HepG2 (cell line): Measurements from ENCODE around the gene NME7. TPM values are rescaled to one million over a fixed set of nuclear protein-coding genes. Genes with fewer than 3 reads are reported as not detected.

ENCODE experiments used
- BCL3 ChIP-seq: sonication (generic); formaldehyde crosslinking; IDR thresholded peaks from 2 replicates; pipeline ENCODE4 v1.5.1; 2020; ENCODE audit warnings: mild to moderate bottlenecking, missing genetic modification reagents, moderate library complexity
- EP300 ChIP-seq, 3 experiments: sonication (generic) in 1 of 3; formaldehyde crosslinking in 1 of 3; IDR thresholded peaks; 2 replicates each; pipeline versions ENCODE4 v1.5.1 to v1.6.1; 2011 to 2020; ENCODE audit warnings: low read depth in 2 of 3, low read length in 2 of 3, borderline replicate concordance in 1 of 3, improper control_type of control experiment in 1 of 3, mild to moderate bottlenecking in 1 of 3, missing genetic modification reagents in 1 of 3, moderate library complexity in 1 of 3
- FOXP1 ChIP-seq, 2 experiments: fragments of 450-650 bp in 1 of 2; IDR thresholded peaks; 2 replicates each; pipeline ENCODE4 v1.6.1; 2017 to 2018; ENCODE audit warnings: antibody characterized with exemption in 1 of 2
- IKZF5 ChIP-seq: IDR thresholded peaks from 2 replicates; pipeline ENCODE4 v1.6.1; 2018; ENCODE audit warnings: missing genetic modification reagents, mild to moderate bottlenecking, missing compliant biosample characterization
- KMT2B ChIP-seq: IDR thresholded peaks from 2 replicates; pipeline ENCODE4 v1.6.1; 2016; ENCODE audit warnings: missing genetic modification reagents, missing compliant biosample characterization
- NCOA1 ChIP-seq: sonication (generic); formaldehyde crosslinking; IDR thresholded peaks from 2 replicates; pipeline ENCODE4 v1.9.0; 2021; ENCODE audit warnings: missing genetic modification reagents
- PRDM15 ChIP-seq: sonication (generic); formaldehyde crosslinking; IDR thresholded peaks from 2 replicates; pipeline ENCODE4 v1.4.0; 2020; ENCODE audit warnings: missing genetic modification reagents
- THAP11 ChIP-seq: IDR thresholded peaks from 2 replicates; pipeline ENCODE4 v1.6.1; 2016; ENCODE audit warnings: missing biosample characterization, missing genetic modification reagents
- TRIM22 ChIP-seq: fragments of 450-650 bp; IDR thresholded peaks from 2 replicates; pipeline ENCODE4 v1.6.1; 2017
- UBTF ChIP-seq: sonication (generic); formaldehyde crosslinking; IDR thresholded peaks from 2 replicates; pipeline ENCODE4 v1.4.0; 2020; ENCODE audit warnings: mild to moderate bottlenecking, missing genetic modification reagents
- ZBTB46 ChIP-seq: sonication (generic); formaldehyde crosslinking; IDR thresholded peaks from 2 replicates; pipeline ENCODE4 v1.4.0; 2020; ENCODE audit warnings: mild to moderate bottlenecking, missing genetic modification reagents, borderline replicate concordance
- ZC3H4 ChIP-seq: sonication (generic); formaldehyde crosslinking; IDR thresholded peaks from 2 replicates; pipeline ENCODE4 v1.4.0; 2020; ENCODE audit warnings: missing genetic modification reagents, borderline replicate concordance
- ZFP90 ChIP-seq: sonication (generic); formaldehyde crosslinking; IDR thresholded peaks from 2 replicates; pipeline ENCODE4 v1.8.0; 2022; ENCODE audit warnings: missing genetic modification reagents, mild to moderate bottlenecking, inconsistent platforms, borderline replicate concordance
- ZKSCAN1 ChIP-seq: fragments of 150-350 bp; IDR thresholded peaks from 2 replicates; pipeline ENCODE4 v1.6.1; 2014; ENCODE audit warnings: low read length
- ZNF44 ChIP-seq: sonication (generic); formaldehyde crosslinking; IDR thresholded peaks from 2 replicates; pipeline ENCODE4 v1.5.1; 2020; ENCODE audit warnings: mild to moderate bottlenecking, missing genetic modification reagents
- ZNF557 ChIP-seq: sonication (generic); formaldehyde crosslinking; IDR thresholded peaks from 2 replicates; pipeline ENCODE4 v1.4.0; 2020; ENCODE audit warnings: missing genetic modification reagents
- ZNF562 ChIP-seq: sonication (generic); formaldehyde crosslinking; IDR thresholded peaks from 2 replicates; pipeline ENCODE4 v1.8.0; 2022; ENCODE audit warnings: missing genetic modification reagents, borderline replicate concordance
- polyA plus RNA-seq, 8 experiments: library from polyadenylated mRNA; depleted of rRNA in 3 of 8; stranded (reverse) in 7 of 8; unstranded in 1 of 8; fragments of >200 nt; fragmentation: Illumina TruSeq in 4 of 8; extraction: Trizol in 4 of 8; gene quantifications; 2 replicates each; pipeline versions ENCODE4 v1.2.1 to v1.2.3, GENCODE V29; 2011 to 2016; ENCODE audit warnings: low read depth in 4 of 8, missing spikeins in 1 of 8, mixed read lengths in 1 of 8; ENCODE audit not compliant: insufficient read depth in 1 of 8
- total RNA-seq, 5 experiments: library from RNA; depleted of rRNA; stranded (reverse); fragments of >200 nt; fragmentation: Illumina TruSeq; extraction: Trizol; gene quantifications; 2 replicates each; pipeline ENCODE4 v1.2.3, GENCODE V29; 2016; ENCODE audit warnings: low read depth in 1 of 5

The NME7 gene
- total and polyA plus RNA-seq, 2 of the 13 experiments (the other 11 are each of a cell fraction or from before 2014, with no cell fraction given) = 9.4 to 22.5 TPM

- TF ChIP-seq FOXP1 (IDR thresholded peaks at IDR 0.05) (no peak), FOXP1 (CRISPR knock-in tag; IDR thresholded peaks at IDR 0.05) (peak; percentile 14; the same call in 1 of the 2 replicates), ZNF557 (0 out of 2 replicates have a peak, but pooled peaks have one; percentile 43), ZFP90 (no peak), NCOA1 (CRISPR knock-in tag) (no peak), EP300 (IDR thresholded peaks at IDR 0.05; ENCODE audit: low read depth in 2 of 2, low read length in 2 of 2) (peak in 1 of 2 experiments; percentile 25; a peak in 1 of 4 replicates), EP300 (CRISPR knock-in tag; IDR thresholded peaks at IDR 0.05; ENCODE audit: borderline replicate concordance) (0 out of 2 replicates have a peak, but pooled peaks have one; percentile 11), ZC3H4 (CRISPR knock-in tag) (no peak), ZBTB46 (no peak), ZKSCAN1 (no peak), PRDM15 (CRISPR knock-in tag) (no peak), KMT2B (CRISPR knock-in tag) (peak; percentile 31; the same call in 1 of the 2 replicates), BCL3 (peak; percentile 69; the same call in 1 of the 2 replicates), TRIM22 (no peak), IKZF5 (CRISPR knock-in tag) (0 out of 2 replicates have a peak, but pooled peaks have one; percentile 37), THAP11 (CRISPR knock-in tag) (peak; percentile 30; the same call in 1 of the 2 replicates), ZNF562 (no peak), ZNF44 (CRISPR knock-in tag) (0 out of 2 replicates have a peak, but pooled peaks have one; percentile 35), UBTF (CRISPR knock-in tag) (0 out of 2 replicates have a peak, but pooled peaks have one; percentile 13)
These were observed 265.0 kb downstream of the NME7 start (continued) for GRCh38 chr1:169102567-169102966.
